ENCODE data around the gene DNAH2. TPM values are rescaled to one million over a fixed set of nuclear protein-coding genes. Genes with fewer than 3 reads are reported as not detected.

The DNAH2 gene
- total and polyA plus RNA-seq, 9 of the 15 experiments (the other 6 are each of a cell fraction or from before 2014, with no cell fraction given) = 0.03 TPM; not detected in 8

GRCh38 chr17:7844292-7845154 is 127.0 kb downstream of the DNAH2 start (continued):
- TF ChIP-seq AFF4 (CRISPR knock-in tag; IDR thresholded peaks at IDR 0.05) (no peak), RREB1 (CRISPR knock-in tag; IDR thresholded peaks at IDR 0.05) (no peak), HDAC3 (IDR thresholded peaks at IDR 0.05; ENCODE audit: borderline replicate concordance, partially characterized antibody) (no peak), ARID3A (IDR thresholded peaks at IDR 0.05; ENCODE audit: borderline replicate concordance, low read depth, low read length) (no peak), E2F5 (CRISPR knock-in tag; IDR thresholded peaks at IDR 0.05) (no peak), CHD2 (IDR thresholded peaks at IDR 0.05; ENCODE audit: low read depth, low read length) (peak; percentile 71), JUN (IDR thresholded peaks at IDR 0.05; ENCODE audit: borderline replicate concordance, low read depth, low read length) (no peak), JUN (CRISPR knock-in tag; IDR thresholded peaks at IDR 0.05; ENCODE audit: borderline replicate concordance) (no peak), ETV5 (CRISPR knock-in tag; IDR thresholded peaks at IDR 0.05; ENCODE audit: low read depth) (no peak)

All from K562 (cell line).